ENCODE results near the gene ZNF337.
"Not testable (repeated sequence)": the region's sequence is repeated elsewhere in the genome, so short reads cannot be mapped to it uniquely, and the experiment has no call there.

The ZNF337 gene

DNA sequence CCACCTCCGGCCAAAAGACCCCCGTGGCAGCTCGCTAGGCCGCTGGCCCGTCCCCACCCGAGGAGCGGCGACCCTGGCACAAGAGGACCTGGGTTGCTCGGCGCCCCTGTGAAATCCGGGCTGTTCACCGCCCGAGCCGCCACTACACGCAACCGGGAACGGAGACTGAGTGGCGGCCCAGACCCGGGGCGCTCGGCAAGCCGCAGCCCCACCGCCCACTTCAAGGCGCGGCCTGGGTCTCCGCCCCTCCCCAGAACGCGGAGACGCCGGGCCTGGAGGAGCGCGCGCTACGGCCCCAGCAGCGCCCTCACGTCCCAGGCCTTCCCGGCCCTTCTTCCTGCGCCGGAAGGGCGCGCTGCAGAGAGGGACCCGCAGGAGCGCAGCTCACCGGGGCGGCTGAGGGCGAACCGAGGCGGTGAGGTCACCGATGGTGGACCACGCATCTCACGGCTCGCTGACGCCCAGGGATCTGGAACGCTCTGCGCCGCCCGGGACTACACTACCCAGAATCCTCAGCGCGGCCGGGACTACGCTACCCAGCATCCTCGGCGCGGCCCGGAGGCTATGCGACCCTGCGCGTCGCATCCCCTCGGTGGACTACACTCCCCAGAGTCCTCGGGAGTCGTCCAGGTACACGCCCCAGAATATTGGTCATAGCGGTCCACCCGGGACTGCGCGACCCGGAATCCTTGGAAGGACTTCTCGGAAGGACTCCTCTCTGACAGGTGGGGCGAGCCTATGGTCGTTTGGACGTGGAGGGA, at the start of gene ZNF337:
ZNF337 (minus strand) TSS at position 483 of the 761 bp plus-strand sequence. CDS start 10,436 bp downstream, outside the sequence.
- DNase-seq = peak; percentile 92 to 93

DNA sequence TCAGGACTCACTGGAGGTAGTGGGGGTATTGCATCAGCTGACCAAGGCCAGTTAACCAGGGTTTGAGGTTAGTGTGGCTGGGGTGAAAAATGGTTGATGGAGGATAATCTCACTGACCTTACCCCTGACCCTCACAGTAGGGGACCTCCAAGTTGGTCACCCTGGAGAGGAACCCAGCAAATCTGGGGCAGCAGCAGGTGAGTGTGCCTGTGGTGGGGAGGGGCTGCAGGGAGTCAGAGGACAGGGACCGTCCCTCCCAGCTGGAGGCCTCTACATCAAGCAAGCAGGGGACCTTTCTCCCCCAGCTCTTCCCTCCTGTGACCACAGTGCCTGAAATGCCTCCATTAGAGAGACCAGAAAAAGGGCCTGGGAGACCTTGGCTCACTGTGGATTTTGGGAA, 49.1 kb upstream of the ZNF337 start:
- DNase-seq = no peak

DNA sequence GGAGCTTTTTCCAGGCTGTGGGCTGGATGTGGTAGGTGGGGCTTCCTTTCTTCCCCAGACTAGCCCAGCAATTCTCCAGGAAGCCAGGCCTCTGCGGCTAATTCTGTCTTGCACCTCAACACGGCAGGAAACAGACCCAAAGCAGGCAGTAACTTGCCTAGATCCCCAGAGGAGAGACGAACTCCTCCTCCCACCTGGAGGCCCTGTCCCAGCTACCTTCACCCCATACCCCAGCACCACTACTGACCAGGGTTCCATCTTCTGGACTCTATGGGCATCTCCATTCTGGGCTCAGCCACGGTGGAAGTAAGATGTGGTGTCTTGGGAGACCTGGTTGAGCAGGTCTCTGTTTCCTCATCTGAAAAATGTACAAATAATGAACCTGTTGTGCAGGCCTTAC, 48.4 kb upstream of the ZNF337 start:
- DNase-seq = no peak

DNA sequence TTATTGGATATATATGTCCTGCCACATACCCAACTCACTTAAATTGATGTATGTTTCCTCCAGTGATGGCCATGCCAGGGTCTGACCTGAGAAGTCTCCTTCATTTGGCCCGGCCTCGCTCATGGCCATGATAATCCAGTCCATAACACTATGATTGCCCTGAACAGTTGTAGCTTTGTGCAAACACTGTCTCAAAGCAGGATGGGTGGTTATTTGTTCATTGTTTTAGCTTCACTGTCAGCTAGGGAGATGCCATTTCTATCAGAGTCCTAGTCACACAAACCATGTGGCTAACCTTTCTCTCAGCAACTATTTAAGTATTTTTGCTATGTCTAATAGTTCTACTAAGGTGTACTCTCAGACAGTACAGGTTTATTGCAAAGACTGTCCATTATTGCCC, 47.6 kb upstream of the ZNF337 start:
- no peak for DNase-seq

DNA sequence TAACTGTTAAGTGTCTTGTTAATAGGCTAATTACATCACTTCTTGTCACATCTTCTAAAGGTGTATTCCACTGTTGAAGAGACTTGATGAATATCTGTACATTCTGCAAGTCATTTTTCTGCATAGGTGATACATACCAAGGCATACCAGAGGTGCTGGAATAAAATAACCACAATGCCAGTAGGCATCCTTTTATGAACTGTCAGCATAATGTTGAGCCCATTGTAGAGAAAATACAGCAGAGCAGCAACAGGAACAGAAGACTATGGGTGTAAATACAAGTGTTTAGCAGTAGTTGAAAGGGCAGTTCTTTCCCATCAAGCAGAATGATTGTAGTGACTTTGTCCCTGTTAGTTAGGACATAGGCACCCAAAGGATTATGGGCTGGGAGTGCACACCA, 44.4 kb upstream of the ZNF337 start:
- no peak for DNase-seq

DNA sequence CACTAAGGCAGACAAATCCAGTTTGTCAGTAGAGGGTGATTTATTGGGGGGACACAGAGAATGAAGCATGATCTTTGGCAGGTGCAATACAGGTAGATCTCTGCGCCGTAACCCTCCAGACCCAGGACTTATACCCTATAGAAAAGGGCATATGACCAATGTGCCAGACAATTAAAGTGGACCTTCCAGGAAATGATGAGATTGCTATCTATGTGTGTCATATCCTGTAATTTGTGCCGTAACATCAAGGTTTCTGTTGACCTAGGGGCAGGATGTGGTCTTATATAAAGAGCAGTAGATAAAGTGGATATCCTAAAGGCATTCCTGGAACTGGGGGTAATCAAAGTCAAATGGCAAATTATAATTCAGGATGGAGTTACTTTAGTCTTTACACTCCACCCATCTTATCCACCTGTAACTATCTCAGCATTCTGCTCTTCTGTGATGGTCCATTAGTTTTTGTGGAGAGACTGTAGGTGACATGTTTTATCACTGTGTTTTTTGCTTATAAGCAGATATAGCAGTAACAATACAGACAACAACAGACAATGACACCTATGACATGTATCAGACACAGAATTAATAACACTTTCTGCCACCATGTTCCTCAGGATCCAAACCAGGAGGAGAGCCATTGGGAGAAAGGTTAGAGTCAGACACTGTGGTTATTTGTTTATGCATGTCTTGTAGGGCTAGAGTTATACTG, 43.1 kb upstream of the ZNF337 start:
- DNase-seq = no peak

DNA sequence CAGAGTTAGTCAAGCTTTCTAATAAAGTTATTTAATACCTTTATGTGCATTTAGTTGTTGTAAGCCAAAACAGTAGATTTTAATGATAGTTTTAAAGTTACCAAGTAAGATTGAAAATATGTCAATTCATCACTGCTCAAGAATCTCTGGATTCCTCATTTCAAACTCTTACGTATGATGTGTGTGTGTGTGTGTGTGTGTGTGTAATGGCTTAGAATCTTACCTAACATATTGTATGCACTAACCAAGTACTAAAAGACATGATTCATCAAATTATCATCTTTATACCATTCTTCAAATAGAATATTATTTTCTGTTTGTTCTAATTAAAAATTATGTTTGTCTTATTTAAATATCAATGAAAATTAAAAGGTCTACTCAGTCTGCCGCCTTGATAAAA, 41.5 kb upstream of the ZNF337 start:
- DNase-seq = no peak

DNA sequence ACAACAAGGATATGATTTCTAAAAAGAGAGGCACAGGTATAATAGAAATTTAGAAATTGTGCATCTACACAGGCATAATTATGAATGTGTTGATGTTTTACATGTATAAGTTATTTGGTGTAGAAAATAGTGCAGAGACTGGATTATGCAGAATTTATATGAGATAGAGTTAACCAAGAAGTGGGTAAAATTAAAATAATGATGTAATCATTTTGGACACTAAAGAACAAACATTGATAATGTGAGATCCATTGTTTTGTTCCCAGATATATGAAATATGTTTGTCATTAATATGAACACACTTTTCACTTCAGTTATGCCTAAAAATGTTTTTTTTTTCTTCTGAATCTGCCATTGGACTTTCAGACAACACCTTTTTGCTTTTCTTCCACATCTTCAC, 37.2 kb upstream of the ZNF337 start:
- DNase-seq = no peak

DNA sequence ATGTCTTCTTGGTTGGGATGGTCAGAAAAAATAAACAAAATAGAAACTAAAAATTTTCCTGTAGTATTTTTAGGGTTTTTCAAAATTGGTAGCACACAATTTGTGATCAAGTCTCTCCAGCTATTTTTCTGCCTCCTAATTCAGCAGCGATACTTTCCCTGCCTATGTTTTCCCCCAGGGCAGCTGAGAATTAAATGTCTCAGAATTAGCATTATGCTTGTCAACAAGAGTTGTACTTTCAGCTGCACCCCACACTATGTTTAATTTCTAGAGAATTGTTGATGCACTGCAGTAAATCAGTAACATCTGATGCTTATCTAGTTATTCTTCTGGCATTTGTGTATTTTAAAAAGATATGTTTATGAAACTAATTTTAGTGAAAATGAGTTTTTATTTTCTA, 34.2 kb upstream of the ZNF337 start:
- no peak for DNase-seq

DNA sequence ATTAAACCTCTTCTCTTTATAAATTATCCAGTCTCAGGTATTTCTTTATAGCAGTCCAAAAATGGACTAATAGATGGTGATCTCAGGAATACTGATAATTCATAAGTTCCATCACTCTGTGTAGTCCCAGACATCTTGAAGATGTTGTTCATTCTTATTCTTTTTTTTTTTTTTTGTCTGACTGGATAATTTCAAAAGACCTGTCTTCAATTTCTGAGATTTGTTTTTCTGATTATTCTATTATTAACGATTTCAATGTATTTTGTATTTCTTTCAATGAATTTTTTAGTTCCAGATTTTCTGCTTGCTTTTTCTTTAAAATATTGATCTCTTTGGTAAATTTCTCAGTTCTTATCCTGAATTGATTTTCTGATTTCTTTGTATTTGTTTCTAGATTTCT, 29.7 kb upstream of the ZNF337 start:
- no peak for DNase-seq

DNA sequence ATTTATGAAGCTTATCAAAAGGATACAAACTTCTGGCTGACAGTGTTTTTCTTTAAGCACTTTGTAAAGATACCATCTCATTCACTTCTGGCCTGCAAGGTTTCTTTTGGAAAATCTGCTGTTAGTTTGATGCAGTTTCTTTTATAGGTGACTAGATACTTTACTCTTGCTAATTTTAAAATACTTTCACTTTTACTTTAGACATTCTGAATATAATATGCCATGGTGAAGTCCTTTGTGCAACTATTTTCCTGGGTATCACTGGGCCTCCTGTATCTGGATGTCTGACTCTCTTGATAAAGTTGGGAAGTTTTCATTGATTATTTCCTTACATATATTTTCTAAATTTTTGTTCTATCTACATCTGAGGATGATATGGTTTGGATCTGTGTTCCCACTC, 29.0 kb upstream of the ZNF337 start:
- DNase-seq = no peak

DNA sequence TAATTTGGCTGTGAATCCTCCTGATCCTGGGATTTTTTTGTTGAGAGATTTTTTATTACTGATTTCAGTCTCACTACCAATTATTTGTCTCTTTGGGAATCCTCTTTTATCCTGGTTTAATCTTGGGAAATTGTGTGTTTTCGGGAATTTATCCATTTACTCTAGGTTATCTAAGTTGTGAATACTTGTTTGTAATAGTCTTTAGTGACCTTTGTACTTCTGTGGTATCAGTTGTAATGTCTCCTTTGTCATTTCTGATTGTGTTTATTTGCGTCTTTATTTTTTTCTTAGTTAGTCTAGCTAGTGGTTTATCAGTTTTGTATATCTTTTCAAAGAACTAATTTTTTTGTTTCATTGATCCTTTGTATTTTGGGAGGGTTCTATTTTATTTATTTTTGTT, 27.3 kb upstream of the ZNF337 start:
- DNase-seq = no peak

DNA sequence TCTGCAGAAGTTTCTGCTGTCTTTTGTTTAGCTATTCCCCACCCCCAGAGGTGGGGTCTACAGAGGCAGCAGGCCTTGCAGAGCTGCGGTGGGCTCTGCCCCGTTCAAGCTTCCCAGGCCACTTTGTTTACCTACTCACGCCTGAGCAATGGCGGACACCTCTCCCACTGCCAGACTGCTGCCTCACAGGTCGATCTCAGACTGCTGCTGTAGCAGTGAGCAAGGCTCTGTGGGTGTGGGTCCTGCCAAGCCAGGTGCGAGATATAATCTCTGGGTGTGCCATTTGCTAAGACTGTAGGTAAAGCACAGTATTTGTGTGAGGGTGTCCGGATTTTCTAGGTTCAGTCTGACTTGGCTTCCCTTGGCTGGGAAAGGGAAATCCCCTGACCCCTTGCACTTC, 23.6 kb upstream of the ZNF337 start:
- DNase-seq = no peak

DNA sequence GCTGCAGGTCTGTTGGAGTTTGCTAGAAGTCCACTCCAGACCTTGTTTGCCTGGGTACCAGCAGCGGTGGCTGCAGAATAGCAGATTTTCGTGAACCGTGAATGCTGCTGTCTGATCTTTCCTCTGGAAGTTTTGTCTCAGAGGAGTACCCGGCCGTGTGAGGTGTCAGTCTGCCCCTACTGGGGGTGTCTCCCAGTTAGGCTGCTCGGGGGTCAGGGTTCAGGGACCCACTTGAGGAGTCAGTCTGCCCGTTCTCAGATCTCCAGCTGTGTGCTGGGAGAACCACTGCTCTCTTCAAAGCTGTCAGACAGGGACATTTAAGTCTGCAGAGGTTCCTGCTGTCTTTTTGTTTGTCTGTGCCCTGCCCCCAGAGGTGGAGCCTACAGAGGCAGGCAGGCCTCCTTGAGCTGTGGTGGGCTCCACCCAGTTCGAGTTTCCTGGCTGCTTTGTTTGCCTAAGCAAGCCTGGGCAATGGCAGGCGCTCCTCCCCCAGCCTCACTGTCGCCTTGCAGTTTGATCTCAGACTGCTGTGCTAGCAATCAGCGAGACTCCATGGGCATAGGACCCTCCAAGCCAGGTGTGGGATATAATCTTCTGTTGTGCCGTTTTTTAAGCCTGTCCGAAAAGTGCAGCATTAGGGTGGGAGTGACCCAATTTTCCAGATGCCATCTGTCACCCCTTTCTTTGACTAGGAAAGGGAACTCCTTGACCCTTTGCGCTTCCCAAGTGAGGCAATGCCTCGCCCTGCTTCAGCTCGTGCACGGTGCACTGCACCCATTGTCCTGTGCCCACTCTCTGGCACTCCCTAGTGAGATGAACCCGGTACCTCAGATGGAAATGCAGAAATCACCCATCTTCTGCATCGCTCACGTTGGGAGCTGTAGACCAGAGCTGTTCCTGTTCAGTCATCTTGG, 22.5 kb upstream of the ZNF337 start:
- DNase-seq = not testable (repeated sequence)

DNA sequence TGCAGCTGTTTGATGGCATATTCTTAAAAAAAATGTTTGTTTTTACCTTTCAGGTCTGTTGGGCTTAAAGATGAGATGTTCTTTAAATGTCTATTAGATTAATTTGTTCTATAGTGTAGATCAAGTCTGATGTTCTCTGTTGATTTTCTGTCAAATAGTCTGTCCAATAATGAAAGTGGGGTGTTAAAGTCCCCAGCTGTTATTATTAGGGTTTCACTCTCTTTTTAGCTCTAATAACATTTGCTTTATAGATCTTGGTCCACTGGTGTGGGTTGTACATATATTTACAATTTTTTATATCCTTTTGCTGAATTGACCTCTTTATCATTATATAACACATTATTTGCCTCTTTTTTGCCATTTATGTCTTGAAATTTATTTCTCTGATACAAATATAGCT, 11.0 kb upstream of the ZNF337 start:
- DNase-seq = no peak

DNA sequence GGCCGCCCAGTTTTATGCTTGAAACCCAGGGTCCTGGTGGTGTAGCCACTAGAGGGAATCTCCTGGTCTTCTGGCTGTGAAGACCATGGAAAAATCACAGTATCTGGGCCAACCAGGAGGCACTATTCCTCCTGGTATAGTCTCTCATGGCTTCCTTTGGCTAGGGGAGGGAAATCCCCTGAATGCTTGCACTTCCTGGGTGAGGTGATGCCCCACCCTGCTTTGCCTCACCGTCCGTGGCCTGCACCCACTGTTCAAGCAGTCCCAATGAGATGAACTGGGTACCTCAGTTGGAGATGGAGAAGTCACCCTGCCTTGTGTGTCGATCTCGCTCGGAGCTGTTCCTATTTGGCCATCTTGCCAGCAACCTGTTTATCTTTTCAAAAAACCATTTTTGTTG, 10.1 kb upstream of the ZNF337 start:
- DNase-seq = no peak

DNA sequence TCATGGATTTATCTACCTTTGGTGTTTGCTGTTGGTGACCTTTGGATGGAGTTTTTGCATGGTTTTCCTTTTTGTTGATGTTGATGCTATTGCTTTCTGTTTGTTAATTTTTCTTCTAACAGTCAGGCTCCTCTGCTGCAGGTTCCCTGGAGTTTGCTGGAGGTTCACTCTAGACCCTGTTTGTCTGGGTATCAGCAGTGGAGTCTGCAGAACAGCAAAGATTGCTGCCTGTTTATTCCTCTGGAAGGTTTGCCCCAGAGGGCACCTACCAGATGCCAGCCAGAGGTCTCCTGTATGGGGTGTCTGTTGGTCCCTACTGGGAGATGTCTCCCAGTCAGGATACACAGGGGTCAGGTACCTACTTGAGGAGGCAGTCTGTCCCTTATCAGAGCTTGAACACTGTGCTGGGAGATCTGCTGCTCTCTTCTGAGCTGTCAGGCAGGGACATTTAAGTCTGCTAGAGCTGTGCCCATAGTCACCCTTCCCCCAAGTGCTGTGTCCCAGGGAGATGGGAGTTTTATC, 9.2 kb upstream of the ZNF337 start:
- DNase-seq = no peak

DNA sequence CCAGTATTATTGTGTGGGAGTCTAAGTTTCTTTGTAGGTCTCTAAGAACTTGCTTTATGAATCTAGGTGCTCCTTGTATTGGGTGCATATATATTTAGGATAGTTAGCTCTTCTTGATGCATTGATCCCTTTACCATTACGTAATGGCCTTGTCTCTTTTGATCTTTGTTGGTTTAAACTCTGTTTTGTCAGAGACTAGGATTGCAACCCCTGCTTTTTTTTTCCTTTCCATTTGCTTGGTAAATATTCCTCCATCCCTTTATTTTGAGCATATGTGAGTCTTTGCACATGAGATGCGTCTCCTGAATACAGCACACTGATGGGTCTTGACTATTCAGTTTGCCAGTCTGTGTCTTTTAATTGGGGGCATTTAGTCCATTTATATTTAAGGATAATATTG, 7.7 kb upstream of the ZNF337 start:
- DNase-seq = not testable (repeated sequence)

DNA sequence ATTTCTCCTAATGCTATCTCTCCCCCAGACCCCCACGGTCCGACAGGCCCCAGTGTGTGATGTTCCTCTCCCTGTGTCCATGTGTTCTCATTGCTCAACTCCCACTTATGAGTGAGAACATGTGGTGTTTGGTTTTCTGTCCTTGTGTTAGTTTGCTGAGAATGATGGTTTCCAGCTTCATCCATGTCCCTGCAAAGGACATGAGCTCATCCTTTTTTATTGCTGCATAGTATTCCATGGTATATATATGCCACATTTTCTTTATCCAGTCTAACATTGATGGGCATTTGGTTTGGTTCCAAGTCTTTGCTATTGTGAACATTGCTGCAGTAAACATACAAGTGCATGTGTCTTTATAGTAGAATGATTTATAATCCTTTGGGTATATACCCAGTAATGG, 4.2 kb upstream of the ZNF337 start:
- not testable (repeated sequence) for DNase-seq

DNA sequence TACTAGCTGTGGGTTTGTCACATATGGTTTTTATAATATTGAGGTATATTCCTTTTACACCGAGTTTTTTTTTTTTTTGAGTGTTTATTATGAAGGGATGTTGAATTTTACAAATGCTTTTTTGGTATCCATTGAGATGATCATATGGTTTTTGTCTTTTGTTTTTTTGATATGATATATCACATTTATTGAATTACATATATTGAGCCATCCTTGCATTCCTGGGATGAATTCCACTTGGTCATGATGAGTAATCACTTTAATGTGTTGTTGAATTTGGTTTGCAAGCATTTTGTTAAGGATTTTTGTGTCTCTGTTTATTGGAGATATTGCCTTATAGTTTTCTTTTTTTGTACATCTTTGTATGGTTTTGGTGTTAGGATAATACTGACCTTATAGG, 3.3 kb upstream of the ZNF337 start:
- DNase-seq = no peak

DNA sequence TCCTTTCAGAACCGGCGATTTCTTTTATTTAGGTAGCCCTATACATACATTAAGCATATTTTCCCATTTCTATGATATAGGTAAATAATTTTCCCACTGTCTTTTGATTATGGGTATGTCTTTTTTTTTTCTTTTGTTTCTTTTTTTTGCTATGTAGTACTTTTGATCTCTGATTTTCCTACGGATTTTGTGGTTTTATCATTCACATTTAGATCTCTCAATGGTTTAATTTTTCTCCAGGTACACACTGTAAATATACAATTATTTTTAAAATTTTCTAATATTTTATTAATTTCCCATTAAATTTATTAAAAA, 436 bp upstream of the ZNF337 start:
- no peak for DNase-seq

DNA sequence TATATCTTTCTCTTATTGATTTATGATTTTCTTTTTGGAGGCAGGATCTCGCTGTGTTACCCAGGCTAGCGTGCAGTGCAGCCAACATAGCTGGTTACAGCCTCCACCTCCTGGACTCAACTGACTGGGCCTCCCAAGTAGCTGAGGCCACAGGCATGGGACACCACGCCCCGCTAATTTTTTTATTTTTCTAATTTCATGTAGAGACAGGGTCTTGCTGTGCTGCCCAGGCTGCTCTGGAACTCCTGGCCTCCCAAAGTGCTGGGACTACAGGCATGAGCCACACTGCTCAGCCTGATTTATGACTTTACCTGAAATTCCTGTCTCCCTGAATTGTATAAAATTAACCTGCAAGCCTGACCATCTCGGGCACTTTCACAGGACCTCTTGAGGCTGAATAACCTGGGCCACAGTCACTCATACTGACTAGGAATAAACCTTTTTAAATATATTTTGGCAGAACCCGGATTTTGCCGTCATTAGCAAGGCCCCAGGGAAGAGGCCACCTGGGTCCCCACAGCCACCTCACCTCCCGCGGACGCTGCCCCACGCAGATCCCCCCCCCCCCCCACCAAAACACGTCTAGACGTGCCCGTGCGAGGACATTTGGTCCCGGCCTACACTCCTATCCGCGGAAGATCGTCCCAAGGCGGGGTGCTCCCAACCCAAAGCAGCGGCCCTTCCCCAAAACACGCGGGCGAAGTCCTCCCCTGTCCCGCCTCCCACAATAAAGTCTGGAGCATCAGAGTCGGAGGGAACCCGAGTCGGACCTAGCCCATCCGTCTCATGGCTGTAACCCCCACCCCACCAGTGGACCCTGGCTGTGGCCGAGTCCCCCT, 902 bp downstream of the ZNF337 start:
- DNase-seq = no peak

DNA sequence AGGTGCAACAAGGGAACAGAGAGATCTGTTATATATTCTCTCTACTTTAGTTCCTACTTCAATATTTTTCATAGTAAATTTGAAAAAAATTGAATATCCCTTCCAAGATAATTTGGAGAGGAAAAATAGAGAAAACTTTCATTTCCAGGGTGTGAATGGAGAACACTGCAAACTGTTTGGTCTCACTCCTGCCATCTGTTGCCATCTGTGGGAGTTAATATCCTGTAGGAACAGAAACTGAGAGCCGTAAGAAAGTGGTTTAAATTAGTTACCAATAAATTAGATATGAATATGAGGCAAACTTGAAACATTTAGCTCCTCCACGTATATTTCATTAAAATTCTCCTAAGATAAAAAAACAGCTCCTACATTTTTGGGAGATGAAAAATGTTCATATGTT, 4.2 kb downstream of the ZNF337 start:
- DNase-seq = no peak

All from hippocampal formation (tissue), 2 donors.